ENCODE data around the gene C1orf56. TPM values are rescaled to one million over a fixed set of nuclear protein-coding genes. Genes with fewer than 3 reads are reported as not detected.
A peak's percentile ranks its signal among the peaks of the same experiment; 100 is the strongest.

C1orf56 gene
- total RNA-seq, 4 donors from 2014 or later: 3.7 to 9.8 (median 7.0) TPM

- no peaks in the 10 kb centered on the region for H3K27me3 ChIP-seq
- WGBS, 2 donors (ENCODE audit: low coverage in 1 of 2): 6 to 8% methylated on average over 1 to 2 of the region's 3 CpGs
- H3K4me1 ChIP-seq: peaks cover 0 to 35% (median 4%) of the 10 kb centered on the region in 3 donors
- peak overlapping the region in 3 of 4 donors; percentile 87 to 97 (median 95) for H3K27ac ChIP-seq
- TF ChIP-seq EP300 (IDR thresholded peaks at IDR 0.05) (no peak), CTCF (IDR thresholded peaks at IDR 0.05) (peak in 1 of 4 experiments; percentile 54)
- H3K4me3 ChIP-seq: peak overlapping the region; percentile 50 to 63
- ATAC-seq: no peak
- H3K36me3 ChIP-seq: peaks cover 0 to 32% of the 10 kb centered on the region in 2 donors
- no peaks in the 10 kb centered on the region for H3K9me3 ChIP-seq
These were observed 1.1 kb downstream of the C1orf56 start for GRCh38 chr1:151048645-151049032.

- Histone ChIP-seq H3K27me3 (no peaks in the 10 kb centered on the region), H3K27ac (peak overlapping the region in 2 of 4 donors; percentile 25 to 87), H3K4me1 (peaks cover 0 to 35% (median 4%) of the 10 kb centered on the region in 3 donors), H3K4me3 (no peak overlapping the region), H3K36me3 (peaks cover 0 to 40% of the 10 kb centered on the region in 2 donors), H3K9me3 (no peaks in the 10 kb centered on the region)
- 84% methylated on average over 4 of the region's 5 CpGs; no CpG with 5 or more reads in 1 of the 2 donors for WGBS, 2 donors (ENCODE audit: low coverage in 1 of 2)
- TF ChIP-seq POLR2A (IDR thresholded peaks at IDR 0.05) (no peak), POLR2AphosphoS5 (IDR thresholded peaks at IDR 0.05) (no peak), EP300 (IDR thresholded peaks at IDR 0.05) (no peak), CTCF (IDR thresholded peaks at IDR 0.05) (no peak)
- ATAC-seq: no peak
These were observed 1.9 kb downstream of the C1orf56 start for GRCh38 chr1:151049458-151049857.

- no peaks in the 10 kb centered on the region for H3K27me3 ChIP-seq
- H3K36me3 ChIP-seq: peaks cover 0 to 47% of the 10 kb centered on the region in 2 donors
- peak overlapping the region in 2 of 4 donors; percentile 25 to 87 for H3K27ac ChIP-seq
- WGBS, 2 donors (ENCODE audit: low coverage in 1 of 2): 73 to 86% methylated on average over 1 to 2 of the region's 2 CpGs
- TF ChIP-seq CTCF (IDR thresholded peaks at IDR 0.05) (no peak), POLR2A (IDR thresholded peaks at IDR 0.05) (no peak), POLR2AphosphoS5 (IDR thresholded peaks at IDR 0.05) (no peak), EP300 (IDR thresholded peaks at IDR 0.05) (no peak)
- no peaks in the 10 kb centered on the region for H3K9me3 ChIP-seq
- ATAC-seq: no peak
- H3K4me3 ChIP-seq: no peak overlapping the region
- H3K4me1 ChIP-seq: peaks cover 0 to 39% (median 4%) of the 10 kb centered on the region in 3 donors
These were observed 2.6 kb downstream of the C1orf56 start for GRCh38 chr1:151050051-151050688.

- 59 to 100% methylated on average over 1 to 2 of the region's 2 CpGs for WGBS, 2 donors (ENCODE audit: low coverage in 1 of 2)
- Histone ChIP-seq H3K36me3 (peaks cover 0 to 60% of the 10 kb centered on the region in 2 donors), H3K9me3 (no peaks in the 10 kb centered on the region), H3K4me3 (no peak overlapping the region), H3K27me3 (no peaks in the 10 kb centered on the region), H3K27ac (peak overlapping the region in 1 of 4 donors; percentile 24), H3K4me1 (peaks cover 0 to 52% (median 4%) of the 10 kb centered on the region in 3 donors)
- no peak for TF ChIP-seq POLR2AphosphoS5 (IDR thresholded peaks at IDR 0.05)
- no peak for TF ChIP-seq CTCF (IDR thresholded peaks at IDR 0.05)
- no peak for TF ChIP-seq EP300 (IDR thresholded peaks at IDR 0.05)
- no peak for TF ChIP-seq POLR2A (IDR thresholded peaks at IDR 0.05)
- ATAC-seq: no peak
These were observed 3.9 kb downstream of the C1orf56 start for GRCh38 chr1:151051356-151052009.
